NCI-H1417 (cell line): ENCODE results near the gene MRRF.

Experiments used
- DNase-seq, 3 experiments: peaks; one replicate each; lab custom pipeline; 2025; lab: John Stamatoyannopoulos, UW

The MRRF gene, protein sequence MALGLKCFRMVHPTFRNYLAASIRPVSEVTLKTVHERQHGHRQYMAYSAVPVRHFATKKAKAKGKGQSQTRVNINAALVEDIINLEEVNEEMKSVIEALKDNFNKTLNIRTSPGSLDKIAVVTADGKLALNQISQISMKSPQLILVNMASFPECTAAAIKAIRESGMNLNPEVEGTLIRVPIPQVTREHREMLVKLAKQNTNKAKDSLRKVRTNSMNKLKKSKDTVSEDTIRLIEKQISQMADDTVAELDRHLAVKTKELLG

DNA sequence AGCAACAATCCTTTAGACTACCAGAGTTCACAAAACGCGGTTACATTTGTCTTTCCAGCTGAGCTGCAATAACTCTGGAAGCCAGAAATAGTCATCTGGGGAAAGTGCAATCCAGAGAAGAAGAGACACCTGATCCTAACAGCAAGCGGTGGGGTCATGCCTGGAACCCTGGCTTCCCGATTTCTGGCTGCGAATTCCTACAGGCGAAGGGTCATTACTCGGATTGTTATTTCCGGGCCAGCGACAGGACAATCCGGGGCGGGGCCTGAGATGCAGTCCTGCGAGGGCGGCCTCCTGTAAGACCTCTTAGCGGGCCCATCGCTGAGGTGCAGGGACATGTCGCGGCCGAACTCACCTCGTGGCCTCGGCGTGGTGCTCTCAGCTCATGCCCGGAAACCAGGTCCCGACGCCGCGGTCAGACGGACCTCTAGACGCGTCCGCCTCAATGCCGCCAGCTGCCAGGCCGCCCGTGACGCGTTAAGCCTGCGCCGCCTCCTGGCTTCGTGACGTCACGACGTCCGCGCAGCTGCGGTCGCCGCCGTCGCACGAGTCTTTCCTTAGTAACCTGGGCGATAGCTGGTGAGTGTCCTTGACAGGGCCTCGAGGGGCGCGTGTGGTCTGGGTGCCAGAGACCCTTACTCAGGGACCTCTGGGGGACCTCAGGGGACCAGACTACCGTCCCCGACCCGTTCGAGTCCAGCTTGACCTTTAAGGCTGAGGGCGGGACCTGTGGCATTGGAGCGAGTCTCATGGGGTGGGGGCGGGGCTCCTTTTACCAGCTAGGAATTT, at the start of gene MRRF, which contains the start of gene RBM18:
Gene MRRF, plus strand, starts transcription at position 523 of the 789 bp plus-strand sequence. CDS start 6,010 bp downstream, outside the sequence.
Gene RBM18, minus strand, starts transcription at position 481 of the 789 bp plus-strand sequence. CDS start 3,348 bp downstream, outside the sequence.
- peak; percentile 80 to 96 (median 93) for DNase-seq

DNA sequence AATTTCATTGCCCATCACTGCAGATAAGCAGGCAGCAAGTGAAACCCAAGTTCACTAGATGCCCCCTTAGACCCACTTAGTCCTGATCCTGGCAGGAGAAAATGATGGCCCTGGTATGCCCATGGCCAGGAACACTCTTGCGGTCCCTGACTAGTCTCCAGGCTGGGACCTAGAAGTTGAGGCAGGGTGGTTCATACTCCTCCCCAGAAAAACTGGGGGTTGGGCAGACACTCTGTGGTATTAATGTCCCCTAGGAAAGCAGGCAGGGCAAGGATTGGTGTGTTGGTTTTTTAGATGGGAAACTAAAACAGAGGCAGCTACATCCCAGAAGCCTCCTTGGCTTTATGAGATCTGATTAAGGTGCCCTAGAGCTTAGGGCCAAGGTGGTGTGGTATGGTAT, 49.0 kb upstream of the MRRF start:
- no peak for DNase-seq

DNA sequence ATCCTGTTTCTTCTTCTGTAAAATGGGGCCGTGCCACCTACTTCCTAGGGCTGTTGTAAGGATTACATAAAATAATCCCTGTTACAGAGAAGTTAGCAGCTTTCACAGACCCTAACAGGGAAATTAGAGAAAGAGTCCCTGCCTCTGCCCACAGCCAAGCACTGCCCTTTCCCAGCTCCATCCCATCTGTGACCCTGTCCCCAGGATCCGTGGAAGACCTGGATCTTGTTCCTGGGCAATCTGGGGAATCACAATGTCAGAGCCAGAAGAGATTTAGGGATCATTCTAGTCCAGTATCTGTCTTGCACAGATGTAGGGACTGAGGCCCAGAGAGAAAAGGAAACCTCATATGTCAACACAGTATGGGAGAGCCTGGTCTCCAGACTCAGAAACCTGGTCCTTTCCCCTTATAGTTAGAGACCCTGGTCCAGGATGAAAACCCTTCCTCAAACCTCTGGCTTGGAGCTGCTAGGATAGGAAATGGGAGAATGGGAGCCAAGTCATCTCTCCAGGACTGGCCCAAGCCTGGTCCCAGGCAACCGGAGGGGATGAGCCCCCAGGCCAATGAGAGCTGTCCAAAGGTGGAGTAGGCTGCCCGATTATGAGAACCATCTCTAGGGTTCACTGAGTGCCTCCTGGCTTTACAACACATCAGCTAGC, 48.4 kb upstream of the MRRF start:
- DNase-seq, result no peak

DNA sequence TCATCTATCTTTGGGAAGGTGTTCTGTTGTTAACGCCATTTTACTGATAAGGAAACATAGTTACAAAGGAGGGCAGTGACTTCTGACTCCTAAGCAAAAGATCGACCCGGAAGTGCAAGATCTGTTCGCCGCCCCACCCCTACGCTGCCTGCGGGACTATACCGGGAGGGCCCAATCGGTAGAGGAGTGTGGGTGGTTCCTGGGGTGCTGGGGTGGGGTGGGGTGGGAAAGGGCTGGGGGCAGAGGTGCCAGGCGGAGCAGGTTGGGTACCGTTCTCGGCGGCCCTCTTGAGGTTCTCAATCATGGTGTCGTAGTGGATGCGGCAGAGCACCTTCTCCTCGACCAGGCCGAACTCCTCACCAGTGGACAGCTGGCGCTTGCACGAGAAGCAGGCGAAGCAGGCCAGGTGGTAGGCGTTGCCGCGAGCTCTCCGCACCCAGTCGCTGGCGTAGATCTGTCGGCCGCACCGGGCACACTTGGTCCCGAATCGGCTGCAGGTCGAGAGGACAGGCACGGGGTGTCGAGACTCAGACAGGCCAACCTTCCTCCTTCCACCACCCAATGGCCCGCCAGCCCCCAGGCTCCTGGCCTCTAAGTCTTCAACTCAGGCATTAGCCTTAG, 47.8 kb upstream of the MRRF start:
- no peak for DNase-seq

DNA sequence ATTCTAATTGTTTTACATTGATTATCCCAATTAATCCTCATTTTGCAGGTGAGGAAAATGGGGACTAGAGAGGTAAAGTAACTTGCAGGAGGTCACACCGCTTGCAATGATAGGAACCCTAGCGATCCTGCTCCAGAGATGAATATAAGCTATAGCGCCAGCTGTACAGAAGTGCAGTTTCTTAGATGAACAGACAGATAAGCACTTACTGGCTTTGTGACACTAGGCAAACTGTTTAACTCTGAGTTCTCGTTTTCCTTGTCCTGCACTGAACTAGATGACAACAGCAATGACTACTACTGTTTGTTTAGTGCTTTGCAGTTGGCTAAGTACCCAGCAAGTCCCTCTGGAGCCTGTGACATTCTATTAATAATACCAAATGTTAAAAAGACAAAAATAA, 47.0 kb upstream of the MRRF start:
- no peak for DNase-seq

DNA sequence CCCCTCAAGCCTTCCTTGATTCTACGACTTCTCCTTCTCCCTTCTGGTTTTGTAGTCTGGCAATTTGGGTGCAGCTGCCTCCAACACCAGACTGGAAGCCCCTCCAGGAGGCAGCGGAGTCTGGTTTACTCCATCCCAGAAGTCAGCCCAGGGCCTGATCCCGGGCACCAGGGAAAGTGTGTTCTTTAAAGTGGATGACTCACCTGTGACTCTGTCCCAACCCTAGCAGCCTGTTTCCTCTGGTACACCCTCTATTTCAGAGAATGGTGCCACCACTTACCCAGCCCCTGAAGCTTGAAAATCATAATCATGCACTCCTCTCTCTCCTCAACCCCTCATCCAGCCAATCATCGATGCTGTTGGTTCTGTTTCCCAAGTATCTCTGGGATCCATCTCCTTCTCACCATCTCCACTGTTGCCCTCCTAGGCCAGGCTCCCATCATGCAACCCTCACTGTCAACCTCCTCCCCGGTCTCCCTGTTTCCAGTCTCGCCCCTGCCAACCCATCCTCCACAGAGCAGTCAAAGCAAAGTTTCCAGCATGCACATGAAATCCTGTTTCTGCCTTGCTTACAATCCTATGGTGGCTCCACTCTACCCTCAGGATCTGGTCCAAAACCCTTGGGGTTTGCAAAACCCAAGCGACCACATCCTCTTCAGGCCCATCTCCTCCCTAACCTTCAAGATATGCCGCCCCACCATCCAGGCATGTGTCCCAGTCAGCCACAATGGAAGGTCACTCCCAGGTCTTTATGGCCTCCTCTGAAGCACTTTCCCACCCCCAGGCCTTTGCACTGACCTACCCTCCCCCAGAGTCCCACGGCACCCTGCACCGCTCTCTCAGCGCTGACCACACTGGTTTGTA, 46.4 kb upstream of the MRRF start:
- DNase-seq, result no peak

DNA sequence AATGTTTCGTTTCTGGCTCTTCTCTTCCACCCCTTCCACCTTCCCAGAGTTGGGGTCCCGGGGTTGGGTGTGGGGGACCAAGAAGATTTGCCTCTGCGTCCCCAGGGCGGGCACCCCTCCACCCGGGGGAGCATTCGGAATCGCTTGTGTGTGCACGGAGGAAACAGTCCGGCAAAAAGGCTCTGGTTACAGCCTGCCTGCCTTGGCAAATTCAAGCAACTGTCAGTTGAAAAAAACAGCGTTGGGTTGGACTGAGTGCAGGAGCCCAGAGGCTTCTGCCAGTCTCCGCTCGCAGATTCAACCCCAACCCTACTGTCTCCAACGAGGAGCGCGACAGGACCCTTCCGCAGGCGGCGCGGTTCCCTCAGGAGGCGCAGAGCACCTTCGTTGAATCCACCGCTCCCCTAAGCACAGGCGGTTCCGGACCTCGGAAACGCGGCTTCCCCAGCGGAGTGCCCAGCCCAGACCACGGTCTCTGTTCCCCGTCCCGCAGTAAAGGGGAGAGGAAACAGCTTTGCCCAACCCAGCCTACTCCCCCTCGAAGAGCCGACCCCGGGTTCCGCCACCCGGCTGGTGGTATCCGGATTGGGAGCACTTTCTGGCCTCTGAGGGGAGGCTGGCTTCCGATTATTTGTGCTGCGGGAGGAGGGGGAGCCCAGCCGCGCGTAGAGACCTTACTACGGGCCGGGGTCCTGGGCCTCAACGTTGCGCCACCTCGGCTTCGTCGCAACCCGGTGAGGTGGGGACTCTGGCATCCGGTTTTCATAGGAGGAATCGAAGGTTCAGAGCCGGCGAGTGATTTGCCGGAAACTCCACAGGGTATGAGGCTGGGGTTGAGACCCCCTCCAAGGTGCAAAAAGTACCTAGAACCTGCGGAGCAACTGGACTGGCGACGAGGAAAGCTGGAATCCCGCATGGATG, 45.5 kb upstream of the MRRF start:
- DNase-seq, result no peak

DNA sequence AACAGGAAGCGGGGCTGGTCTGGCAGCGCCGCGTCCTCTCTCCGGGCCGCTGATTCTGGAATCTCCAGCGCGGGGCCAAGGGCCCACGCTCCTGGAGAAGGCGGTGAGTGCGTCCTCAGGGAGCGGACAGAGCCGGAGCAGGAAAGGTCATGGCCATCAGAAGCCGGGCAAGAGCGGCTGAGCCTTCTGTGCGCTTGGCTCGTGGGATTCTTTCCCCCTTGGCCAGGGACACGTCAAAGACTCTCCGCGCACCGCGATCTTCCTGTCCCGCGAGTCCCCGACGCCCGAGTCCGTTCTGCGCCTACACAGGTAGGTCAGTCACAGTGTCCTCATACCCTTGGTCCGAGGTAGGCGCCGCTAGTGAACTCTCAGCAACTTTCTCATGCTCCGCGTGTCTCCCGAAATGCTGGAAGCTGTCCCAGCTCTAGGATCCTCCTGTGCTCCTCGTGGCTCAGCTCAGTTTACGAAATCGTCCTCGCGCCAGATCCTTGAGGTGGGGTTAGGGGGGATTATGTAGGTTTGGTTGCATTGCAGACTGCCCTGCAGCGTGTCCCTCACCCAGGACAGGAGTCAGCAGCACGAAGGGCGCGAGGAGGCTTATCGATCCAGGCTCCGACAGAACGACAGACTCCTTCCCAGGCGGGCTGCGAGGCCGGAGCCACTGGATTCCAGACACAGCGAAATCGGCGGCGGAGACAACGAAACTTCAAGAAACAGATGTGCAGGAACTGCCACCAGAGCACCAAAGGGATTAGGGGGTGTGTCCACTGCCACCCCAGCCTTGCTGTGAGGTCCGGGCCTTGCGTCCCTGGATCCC, 44.6 kb upstream of the MRRF start:
- DNase-seq, result no peak

DNA sequence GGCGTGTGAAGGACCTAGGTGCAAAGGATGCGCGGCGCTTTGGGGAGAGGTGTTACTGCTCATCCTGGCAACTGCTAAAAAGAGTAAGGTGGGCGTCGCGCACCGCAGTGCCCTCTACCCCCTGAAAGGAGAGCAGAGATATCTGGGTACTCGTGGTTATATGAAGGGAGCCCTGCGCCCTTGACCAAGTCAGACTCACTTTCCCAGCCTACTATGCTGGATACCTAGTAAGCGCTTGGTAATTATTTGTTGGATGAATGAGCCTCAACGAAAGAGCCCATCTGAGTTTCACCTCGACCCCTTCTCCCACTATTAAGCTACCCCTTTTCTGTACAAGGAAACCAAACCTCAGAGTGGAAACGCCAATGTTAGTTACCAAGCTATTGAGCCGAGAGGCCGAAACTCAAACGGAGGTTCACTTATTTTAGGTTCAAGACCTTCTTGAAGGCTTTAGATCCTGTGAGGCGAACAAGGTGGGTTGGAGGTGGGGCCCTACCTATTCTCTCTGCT, 44.0 kb upstream of the MRRF start:
- no peak for DNase-seq

DNA sequence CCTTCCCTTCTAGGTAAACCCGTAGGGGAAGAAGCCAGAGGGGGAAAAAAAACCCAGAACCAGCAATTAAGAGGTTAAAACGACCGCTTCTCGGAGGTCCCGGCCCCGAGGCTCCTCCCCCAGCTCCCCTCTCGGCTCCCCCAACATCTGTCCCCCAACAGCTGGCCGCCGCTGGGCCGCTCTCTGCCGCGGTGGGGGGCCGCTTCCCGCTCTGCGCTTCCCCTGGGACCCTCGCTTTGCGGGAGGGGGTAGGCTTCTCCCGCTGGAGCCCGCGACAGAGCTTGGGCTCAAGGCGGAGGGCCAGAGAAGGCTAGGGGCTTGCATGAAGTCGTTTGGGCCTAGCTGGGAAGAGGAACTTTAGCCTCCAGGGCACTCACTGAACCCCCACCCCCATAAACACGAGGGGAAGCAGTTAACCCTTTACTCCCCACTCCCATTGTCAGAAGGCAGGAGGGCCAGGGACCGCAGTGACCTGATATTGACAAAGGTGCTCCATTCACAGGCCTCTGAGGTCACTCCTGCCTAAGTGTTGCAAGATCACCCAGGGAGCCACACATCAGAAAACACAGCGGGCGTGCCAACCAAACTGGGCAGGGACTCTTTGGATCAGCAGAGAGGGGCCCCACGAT, 43.4 kb upstream of the MRRF start:
- no peak for DNase-seq

DNA sequence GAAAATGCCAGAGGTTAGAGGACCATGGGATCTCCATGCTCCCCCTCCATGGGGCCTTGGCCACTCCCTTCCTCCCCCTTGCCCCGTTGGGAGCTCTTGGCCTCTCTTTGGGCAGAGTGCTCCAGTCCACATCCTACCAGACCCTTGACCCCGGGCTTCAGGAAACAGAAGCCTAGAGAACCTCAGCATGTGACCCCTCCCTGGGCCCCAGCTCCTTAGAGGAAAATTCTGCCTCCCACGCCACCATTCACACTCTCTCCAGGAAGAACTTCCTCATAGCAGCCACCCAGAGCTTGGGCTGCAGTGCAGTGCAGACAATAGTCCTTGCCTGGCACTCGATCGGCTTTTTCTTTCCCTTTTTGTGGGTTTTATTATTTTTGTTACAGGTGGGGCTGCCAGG, 41.9 kb upstream of the MRRF start:
- no peak for DNase-seq

DNA sequence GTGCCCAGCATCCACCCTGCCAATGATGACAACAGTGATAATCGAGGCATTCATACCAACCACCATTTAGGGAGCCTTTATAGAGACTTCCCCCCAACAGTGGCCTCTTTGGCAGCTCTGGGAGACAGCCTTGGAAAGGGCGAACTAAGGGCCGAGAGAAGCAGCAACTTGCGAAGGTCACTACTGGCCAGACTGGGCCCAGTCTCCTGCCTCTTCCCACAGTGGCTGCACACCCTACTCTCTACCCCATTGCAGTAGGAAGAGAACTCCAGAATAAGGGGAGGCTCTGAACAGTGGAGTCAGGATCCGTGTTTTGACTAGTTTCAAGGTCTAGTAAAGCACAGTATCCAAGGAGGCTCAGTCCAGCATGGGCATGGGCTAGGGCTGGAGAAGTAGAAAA, 41.2 kb upstream of the MRRF start:
- DNase-seq, result no peak

DNA sequence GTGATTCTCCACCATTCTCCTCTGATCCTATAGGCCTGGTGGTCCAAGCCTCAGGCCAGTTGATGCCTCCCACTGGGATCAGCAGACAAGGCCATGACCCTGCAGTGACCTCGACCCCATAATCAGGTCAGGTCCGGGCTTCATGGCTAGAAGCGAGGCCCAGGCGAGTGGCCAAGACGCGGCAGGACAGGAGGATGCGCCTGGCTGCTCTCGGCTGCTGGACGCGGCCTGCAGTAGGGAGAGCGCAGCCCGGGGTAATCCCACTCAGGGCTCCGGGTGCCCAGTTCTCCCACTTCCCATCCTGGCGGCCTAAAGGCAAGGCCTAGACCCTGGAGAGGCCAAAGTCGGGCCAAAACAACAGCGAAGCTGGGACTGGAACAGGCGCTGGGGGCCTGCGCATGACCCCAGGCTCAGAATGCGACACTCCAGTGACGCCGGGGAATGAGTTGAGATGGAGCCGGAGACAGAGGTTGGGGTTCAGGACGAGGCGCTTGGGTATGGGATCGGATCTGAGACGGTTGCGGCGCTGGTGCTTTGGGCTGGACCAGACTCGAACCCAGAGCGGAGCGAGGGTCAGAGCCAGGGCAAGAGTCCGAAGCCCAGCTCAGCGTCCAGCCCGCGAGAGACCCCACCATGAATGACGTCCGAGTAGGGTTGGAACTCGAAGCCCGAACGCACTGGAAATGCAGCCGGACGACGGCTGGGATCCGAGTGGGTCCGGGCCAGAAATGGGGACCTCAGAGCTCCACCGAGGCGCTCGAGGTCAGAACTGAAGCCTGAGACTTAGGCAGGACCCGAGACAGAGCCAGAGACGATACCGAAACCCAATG, 39.2 kb upstream of the MRRF start:
- no peak for DNase-seq

DNA sequence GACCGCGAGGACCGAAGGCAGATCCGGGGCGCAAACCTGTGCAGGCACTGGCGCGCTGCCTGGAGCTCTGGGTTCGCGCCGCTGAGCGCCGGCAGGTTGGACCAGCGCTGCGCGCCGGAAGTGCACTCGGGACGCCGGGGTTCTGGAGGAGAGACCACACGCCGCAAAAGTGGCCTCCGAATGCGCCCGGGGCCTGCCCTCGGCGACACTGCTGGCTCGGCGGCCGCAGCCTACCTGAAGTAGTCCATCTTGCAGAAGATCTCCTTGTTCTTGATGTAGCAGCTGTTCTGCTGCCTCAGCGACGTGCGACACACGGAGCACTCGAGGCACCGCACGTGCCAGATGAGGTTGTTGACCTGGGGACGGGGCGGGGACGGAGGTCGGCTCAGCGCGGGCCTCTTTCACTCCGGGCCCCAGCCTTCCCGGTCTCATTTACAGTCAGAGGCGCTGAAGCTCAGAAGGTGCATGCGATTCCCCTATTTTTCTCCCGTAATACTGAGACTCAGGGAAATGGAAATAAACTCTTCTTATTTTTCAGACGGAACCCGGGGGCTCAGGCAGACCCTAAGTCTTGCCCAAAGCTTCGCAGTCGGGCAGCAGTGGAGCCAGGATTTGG, 38.4 kb upstream of the MRRF start:
- no peak for DNase-seq

DNA sequence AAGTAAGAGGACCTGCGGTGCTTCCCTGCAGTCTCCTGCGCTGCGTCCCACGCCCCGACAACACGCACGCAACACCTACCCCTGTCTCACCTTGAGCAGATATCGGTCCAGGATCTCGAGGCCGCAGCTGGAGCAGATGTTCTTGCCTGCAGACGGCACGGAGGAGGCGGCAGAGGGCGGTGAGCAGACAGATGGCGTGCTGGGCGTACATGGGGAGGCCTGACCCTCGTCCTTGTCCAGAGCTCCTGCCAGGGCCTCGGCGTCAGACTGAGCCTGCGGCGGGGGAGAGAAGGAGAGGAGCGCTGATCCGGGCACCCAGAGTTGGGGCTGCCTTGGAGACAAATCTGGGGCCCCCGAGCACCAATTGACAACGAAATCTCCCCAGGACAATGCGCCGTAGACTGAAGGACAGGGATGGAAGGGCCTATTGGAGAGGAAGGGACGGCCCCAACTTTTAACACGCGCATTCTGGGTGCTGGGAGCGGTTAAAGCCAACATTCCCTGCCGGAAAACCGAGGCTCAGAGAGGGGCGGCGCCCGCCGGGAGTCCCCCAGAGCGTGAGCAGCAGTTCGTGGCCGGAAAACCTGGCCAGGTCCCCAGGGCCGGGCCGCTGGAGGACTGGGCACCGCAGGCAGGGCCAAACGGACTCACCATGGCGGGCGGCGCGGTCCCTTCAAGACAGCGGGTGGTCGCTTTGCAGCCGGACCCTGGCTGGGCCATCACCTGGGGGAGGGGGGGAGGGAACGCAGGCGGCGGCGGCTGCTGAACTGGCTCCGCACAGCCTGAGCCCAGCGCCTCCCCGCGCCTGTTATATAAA, 37.7 kb upstream of the MRRF start:
- peak in 1 of 3 experiments; percentile 81 for DNase-seq

DNA sequence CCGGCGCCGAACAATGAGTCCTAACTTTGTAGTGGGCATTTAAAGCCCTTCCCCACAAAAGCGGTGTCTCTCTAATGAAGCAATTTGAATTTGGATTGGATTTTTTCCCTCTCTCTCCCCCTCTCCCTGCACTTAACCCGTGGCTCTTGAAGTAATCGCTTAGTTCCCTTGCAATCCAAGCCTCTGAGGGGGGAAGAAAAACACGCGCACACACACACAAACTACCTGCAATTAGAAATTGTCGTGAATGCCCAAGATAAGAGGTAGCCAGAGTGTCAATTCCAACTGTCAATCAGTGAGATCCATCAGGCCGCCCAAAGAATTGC, 37.1 kb upstream of the MRRF start:
- peak; percentile 30 to 81 (median 81) for DNase-seq

DNA sequence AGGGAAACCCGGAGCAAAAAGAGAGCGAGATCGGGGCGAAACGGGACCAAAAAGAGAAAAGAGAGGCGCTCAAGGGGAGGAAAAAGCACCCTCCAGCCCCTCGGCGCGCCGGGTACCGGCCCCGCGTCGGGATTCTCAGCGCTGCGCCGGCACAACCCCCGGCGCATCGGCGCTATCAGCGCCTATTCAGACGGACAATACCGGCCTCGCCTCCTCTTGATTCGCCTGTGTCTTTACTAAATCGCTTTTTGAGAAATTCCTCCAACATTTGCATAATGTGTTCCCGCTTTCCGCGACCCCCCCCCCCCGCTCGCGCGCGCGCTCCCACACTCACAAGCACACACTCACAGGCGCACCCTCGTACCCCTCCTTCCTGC, 36.5 kb upstream of the MRRF start:
- DNase-seq, result peak; percentile 17 to 76 (median 70)
